CD4-positive, alpha-beta T cell treated with Interleukin-12 subunit alpha and Interleukin-12 subunit beta, for 1 hour (primary cell): ENCODE results near the gene CPLANE2.
A peak's percentile ranks its signal among the peaks of the same experiment; 100 is the strongest.
"Not testable (repeated sequence)": the region's sequence is repeated elsewhere in the genome, so short reads cannot be mapped to it uniquely, and the experiment has no call there.

Experiments
- DNase-seq: peaks from one replicate; pipeline ENCODE4 v3.0.0-alpha.2; 2020

CPLANE2 gene

DNA sequence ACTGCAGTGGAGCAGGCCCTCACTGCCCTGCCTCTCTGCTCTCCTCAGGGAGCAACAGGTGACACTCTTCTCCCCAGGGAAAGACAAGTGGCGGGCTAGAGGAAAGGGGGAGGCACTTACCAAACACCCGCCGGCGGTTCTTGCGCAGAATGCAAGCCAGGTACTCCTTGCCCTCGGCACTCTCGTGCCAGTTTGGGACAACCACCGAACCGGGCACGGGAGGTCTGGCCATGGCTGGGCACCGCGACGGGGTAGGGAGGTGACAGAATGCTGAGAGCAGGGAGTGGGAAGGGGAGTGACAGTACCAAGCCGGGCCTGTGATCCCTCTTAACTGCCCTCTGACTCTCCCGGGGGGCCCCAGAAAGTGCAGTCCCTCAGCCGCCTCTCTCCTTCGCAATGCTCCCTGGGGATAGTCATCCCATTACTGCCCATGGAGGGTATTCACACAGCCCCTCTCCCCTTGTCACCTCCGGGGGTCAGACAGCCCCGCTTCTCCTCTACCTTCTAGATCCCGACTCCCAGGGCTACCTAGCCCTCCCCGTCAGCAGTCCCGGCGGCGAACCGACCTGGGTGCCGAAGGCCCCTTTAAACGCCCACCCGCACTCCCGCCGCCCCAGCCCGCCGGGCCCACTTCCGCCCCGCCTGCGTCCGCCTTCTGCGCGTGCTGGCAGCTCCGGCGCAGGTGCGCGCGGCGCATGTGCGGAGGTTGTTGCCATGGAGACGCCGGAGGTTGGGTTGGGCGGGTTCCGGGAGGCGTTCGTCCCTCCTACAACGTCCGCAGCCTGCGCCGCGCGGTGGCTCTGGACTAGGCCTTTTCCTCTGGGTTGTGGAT lies at the start of gene CPLANE2:
Gene CPLANE2 (minus strand): TSS at position 673 of the 832 bp plus-strand sequence. CDS start 441 bp downstream, at position 232.
- DNase-seq = peak; percentile 96

DNA sequence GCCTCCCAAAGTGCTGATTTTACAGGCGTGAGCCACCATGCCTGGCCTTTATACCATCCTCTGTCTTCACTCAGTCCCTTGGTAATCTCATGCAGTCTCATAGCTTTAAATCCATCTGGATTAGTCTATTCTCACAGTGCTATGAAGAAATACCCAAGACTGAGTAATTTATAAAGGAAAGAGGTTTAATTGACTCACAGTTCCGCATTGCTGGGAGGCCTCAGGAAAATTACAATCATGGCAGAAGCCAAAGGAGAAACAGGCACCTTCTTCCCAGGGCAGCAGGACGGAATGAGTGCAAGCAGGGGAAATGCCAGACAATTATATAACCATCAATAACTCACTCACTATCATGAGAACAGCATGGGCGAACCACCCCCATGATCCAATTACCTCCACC lies 49.1 kb upstream of the CPLANE2 start:
- DNase-seq = no peak

DNA sequence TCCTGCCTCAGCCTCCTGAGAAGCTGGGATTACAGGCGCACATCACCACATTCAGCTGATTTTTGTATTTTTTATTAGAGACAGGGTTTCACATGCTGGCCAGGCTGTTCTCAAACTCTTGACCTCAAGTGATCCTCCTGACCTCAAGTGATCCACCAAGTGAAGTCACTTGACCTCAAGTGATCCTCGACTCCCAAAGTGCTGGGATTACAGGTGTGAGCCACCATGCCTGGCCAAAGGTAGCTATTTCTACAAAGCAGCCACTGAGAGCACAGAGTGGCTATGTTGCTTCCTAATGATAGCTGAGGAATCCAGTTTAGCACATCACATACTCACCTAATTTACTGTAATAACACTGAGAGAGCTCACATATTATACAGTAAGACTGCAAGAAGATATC lies 44.8 kb upstream of the CPLANE2 start:
- DNase-seq = no peak

DNA sequence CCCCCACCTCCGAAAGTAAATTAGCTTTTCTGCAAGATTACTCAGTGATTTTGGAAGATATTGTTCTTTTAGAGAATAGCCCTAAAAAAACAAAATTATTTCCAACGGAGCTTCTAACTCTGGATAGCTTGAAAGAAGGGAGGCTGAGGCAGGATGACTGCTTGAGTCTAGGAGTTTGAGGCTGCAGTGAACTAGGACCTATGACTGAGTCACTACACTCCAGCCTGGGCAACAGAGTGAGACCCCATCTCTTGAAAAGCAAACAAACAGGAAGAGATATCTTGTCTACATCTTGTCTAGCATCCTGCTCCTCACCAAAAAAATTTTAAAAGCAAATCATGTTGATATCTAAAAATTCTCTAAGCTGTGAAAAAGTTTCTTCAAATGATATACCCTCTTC lies 42.2 kb upstream of the CPLANE2 start:
- no peak for DNase-seq

- DNase-seq = no peak
These were observed 39.5 kb upstream of the CPLANE2 start for GRCh38 chr1:16276302-16277030.

DNA sequence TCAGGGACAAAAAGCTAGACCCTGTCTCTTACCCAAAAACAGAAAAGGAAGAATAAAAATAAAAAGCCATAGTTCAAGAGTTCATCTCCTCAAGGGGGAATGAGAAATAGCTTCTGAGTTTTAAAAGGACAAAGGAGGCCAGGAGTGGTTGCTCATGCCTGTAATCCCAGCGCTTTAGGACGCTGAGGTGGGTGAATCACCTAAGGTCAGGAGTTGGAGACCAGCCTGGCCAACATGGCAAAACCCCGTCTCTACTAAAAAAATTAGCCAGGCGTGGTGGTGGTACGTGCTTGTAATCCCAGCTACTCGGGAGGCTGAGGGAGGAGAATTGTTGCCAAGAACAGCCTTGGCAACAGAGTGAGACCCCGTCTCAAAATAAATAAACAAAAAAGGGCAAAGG lies 38.6 kb upstream of the CPLANE2 start:
- no peak for DNase-seq

- no peak for DNase-seq
These were observed 30.8 kb upstream of the CPLANE2 start for GRCh38 chr1:16267690-16268180.

GRCh38 chr1:16266411-16267118 lies 29.6 kb upstream of the CPLANE2 start:
- DNase-seq = no peak

GRCh38 chr1:16262067-16262466 lies 25.1 kb upstream of the CPLANE2 start:
- no peak for DNase-seq

DNA sequence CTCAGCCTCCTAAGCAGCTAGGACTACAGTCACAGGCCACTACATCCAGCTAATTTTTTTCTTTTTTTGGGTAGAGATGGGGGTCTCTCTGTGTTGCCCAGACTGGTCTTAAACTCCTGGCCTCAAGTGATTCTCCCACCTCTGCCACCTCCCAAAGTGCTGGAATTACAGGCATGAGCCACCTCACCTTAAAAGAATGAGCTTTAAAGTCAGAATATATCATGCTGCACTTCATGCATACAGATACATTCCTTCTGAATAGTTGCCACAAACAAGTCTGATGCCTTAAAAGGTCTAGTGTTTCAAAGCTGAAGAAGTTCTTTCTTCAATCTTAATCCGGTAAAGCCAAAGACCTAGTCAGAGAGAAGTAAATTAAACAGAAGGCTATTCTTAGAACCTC lies 23.8 kb upstream of the CPLANE2 start:
- DNase-seq = no peak

DNA sequence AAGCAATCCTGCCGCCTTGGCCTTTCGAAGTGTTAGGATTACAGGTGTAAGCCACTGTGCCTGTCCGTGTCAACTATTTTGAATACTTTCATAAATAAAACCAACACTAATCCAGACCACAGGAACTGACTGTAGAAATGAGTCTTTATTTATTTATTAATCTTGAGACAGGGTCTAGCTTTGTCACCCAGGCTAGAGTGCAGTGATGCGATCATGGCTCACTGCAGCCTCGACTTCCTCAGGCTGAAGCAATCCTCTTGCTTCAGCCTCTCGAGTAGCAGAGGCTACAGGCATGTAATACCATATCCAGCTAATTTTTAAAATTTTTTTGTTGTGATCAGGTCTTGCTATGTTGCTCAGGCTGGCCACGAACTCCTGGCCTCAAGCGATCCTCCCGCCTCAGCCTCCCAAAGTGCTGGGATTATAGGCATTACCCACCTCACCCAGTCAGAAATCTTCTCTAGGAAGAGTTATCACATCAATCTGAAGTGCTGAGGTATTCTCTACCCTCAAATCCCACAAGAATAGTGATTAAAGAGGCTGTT lies 21.7 kb upstream of the CPLANE2 start:
- no peak for DNase-seq

- DNase-seq = no peak
These were observed 21.0 kb upstream of the CPLANE2 start for GRCh38 chr1:16257968-16258367.

GRCh38 chr1:16257556-16257955 lies 20.6 kb upstream of the CPLANE2 start:
- DNase-seq = not testable (repeated sequence)

DNA sequence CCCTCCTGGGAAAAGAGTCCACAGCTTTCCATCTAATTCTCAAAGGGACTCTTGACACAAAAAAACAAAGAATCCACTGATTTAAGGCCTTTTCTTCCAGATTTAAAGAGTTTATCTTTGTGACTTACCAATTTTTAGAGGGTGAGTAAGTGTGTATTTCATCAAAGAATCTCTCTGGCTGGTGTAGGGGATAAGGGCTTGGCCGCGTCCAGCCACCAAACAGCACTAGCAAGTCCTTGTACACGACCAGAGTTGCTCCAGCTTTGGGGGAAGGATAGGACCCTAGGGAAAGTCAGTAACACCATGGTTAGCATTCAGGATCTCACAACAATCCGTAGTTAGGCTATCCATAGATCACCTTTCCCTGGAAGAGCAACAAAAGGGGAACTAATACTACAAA lies 19.5 kb upstream of the CPLANE2 start:
- no peak for DNase-seq

DNA sequence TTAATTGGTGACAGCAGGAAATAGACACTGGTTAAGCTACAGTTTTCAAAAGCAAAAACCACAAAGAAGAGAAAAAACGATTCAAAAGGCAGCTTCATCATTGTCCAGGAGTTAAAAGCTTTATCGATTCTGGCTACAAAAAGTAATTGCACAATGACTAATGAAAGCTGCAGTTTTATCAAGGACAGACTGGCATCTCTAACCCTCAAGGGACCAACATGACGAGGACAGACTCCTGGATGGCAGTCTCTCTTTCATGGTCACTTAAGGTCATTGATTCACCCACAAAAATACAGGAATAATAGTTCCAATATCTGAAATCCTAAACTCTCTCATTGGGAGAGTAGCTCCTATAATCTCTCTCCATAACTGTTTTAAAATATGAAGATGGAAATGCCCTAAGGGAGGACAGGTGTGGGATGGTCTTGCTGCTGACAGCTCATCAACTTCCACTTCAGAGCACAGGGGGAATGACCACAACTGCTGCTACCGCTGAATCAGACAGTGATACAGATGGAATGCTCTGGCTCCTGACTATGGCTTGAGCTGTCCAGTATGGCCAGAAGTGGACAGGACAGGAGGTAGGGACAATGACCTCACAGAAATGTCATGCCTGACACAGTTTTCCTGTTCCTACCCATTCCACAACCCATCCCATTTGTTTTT lies 17.4 kb upstream of the CPLANE2 start:
- DNase-seq = no peak

GRCh38 chr1:16253332-16253922 lies 16.4 kb upstream of the CPLANE2 start:
- no peak for DNase-seq

DNA sequence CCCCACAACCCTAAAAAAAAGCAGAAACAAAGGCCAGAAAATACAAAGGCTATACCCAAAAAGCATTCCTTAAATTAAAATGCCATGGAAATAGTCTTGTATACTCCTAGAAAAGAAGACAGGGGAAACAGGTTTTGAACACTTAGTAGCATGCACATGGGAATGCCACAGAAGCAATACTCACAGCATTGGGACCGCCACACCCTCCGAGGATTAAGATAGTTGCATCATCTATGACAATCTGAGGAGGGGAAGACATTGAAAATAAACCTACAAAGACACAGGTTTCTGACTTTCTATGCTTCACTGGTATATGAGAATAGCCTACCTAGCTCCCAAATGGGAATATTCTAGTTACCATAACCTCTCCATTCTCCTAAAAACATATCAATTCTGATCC lies 15.9 kb upstream of the CPLANE2 start:
- no peak for DNase-seq

GRCh38 chr1:16251381-16251780 lies 14.4 kb upstream of the CPLANE2 start:
- no peak for DNase-seq

- no peak for DNase-seq
These were observed 13.7 kb upstream of the CPLANE2 start for GRCh38 chr1:16250524-16251251.

DNA sequence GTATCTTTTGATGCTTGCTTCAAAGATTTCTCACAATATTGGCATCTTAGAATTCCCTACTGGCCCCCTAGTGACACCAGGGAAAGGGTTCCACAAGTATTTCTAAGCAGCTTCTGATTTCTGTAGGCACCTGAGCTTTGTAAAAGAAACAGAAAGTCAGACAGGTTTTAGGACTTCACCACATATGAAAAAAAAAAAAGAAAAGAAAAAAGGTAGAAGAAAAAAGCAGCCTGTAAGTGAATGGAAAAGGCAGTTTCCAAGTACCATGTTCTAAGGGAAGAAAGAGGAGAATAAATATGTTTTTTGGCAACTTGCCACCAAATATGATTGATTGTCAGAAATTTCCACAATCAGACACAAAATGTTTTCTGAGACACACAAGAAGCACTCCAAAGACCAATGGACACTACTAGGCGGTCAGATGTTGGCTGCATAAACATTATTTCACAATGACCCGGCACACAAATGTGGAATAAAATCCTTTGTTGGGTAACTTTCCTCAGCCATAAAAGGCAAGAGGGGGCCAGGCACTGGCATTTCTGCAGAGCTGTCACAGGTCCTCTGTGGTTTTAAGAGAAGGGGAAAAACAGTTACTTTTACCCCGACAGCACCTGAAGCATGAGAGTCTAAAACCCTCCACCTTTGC lies 12.7 kb upstream of the CPLANE2 start:
- no peak for DNase-seq
